GM03348 (cell line): ENCODE measurements around the gene GDF11.

ENCODE experiments used
- DNase-seq: peaks from one replicate; pipeline ENCODE4 v3.0.0; 2012; ENCODE audit warnings: low spot score

The GDF11 gene

DNA sequence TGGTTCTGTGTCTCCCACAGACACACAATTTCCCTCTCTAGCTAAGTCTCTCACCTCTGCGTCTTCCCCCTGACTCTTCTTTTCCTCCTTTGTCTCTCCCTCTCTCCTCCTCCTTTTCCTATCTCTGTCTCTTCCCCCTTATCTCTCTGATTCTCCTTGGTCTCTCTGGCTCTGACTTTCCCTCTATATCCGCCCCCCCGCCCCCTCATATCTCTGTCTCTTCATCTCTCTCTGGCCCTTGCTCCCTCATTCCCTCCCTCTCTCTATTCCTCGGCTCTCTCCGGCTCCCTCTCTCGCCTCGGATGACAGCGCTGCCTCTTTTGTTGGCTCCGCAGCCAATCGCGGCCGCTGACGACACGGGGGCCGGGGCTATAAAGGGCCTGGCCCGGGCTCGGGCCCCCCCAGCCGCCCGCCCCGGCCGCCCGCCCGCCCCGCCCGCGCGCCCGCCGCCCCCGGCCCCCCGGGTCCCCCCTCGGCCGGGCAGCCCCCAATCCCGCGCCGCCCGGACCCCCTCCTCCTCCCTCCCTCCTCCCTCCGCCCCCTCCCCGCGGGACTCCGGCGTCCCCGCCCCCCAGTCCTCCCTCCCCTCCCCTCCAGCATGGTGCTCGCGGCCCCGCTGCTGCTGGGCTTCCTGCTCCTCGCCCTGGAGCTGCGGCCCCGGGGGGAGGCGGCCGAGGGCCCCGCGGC lies at the start of gene GDF11:
Gene GDF11 (plus strand): TSS at position 404 of the 687 bp plus-strand sequence. CDS start 195 bp downstream, at position 599.
- DNase-seq: peak; percentile 95

DNA sequence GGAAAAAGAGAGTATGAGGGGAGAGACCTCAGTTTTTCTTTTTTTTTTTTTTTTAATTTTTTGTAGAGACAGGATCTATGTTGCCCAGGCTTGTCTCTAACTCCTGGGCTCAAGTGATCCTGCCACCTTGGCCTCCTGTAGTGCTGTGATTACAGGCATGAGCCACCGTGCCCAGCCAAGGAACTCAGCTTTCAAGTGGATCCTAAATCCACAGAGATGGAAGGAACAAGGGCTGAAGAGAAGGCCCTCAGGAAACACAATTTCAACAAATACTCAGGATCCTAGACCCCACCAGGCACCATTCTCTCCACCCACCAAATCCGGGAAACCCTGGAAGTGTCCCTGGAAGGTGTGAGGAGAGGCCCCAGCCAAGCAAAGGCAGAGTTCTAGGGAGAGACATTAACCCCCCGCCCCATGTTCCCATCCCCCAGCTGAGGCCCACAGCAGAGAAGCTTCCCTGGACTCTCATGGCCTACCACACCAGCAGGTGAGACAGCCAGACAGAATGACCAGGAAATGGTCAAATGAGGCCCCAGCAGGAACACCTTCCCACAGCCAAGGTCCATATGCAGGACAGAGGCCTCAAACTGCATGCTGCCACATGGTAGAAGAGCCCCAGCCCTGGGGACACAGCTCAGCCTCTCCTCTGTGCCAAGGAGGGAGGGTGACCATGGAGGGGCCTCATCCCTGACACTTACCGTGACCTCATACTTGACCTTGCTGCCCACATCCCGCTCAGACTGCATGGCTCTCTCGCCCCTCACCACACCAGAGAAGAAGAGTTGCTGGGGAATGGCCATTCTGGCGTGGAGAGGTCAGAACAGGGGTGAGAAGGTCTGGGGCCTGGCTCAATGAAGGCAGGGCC lies 49.4 kb upstream of the GDF11 start:
- DNase-seq: no peak

DNA sequence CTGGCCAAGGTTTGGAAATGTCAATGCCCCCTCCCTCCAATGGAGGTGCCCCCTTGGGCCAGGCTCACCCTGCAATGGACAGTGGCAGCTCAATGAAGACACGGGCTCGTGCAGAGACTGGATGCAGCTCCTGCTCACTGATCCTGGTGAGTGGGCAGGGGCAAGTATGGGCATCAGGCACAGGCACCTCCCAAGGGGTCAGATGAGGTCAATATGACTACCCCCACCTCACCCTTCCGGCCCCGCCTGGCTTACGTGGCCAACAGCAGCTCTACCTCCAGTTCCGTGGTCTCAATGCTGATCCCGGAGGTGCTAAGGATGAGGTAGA lies 48.8 kb upstream of the GDF11 start:
- no peak for DNase-seq

DNA sequence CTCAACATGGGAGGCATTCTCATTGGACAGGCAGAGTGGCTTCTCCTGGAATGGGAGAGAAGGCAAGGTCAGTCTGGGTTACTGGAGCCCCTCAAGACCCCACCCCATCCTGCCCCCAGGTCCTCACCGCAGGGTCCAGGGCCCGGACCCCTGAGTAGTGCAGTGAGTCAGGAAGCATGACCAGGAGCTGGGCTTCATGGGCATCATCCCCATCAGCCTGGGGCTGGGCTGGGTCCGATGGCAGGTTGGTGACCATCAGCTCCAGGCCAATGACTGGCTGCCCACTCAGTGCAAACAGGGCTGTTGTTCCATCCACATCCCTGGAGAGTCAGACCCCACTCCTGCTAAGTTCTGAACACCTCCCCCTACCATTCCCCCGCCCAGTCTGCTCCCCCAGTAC lies 48.3 kb upstream of the GDF11 start:
- no peak for DNase-seq

DNA sequence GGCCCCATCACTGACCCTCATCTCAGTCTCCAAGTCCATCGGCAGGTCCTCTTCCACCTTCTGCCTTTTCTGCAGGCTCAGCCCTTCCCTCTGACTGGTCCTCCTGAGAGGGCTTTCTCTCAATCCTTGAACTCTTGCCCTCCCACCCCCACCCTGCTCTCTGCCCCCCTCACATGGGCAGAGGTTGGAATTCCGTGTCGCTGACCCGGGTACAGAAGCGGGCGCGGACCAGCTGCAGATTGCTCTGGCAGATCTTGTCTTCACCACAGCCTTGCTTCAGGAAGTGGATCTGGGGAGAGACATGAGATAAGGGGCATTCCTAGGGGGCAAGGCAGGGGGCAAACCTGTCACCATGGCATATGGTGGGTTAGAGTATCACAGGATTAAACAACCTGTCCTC lies 47.6 kb upstream of the GDF11 start:
- DNase-seq: no peak

DNA sequence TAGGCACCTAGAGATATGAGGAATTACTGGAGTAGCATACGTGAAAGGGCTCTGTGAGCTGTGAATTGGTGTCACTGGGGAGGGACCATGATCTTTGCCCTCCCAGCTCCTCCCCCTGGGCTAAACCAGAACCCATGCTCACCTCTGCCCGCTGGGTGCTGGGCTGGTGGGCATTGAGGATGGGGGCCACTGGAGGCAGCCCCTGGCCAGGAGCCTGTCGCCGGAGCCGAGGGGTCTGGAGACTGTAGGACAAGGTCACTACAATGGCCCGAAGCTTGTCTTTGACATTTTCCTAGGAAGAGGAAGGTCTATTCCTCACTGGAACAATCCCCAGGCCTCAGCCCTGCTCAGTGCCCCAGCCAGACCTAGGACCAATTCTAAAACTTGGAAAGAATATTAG lies 46.8 kb upstream of the GDF11 start:
- DNase-seq: no peak

DNA sequence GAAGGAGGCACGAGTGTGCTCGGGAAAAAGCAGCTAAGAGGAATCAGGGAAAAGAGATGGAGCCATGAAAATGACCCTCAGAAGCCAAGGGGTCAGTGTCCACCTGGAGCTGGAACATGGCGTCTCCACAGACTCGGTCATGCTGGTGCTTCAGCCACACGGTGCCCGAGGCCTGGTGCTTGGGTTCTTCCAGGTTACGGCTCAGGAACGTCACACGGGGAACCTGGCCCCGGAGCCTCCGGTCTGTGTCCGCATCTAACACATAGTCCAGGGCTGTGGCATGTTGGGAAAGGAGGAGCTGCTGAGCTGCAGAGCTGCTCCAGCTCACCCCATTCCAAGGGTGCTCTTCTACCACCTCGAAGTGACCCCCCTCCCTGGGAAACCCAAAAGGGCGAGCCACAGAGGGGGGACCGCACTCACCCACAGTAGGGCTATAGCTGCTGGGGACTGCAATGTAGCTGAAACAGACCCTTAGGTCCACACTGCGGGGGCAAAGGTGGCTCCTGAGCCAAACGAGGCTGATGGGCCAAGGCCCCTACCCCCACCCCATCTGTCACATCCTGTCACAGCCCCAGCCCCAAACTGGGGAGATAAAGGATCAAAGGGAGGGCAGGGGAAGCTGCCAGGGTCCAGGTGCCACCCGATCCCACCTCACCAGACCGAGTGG lies 46.0 kb upstream of the GDF11 start:
- DNase-seq: no peak

DNA sequence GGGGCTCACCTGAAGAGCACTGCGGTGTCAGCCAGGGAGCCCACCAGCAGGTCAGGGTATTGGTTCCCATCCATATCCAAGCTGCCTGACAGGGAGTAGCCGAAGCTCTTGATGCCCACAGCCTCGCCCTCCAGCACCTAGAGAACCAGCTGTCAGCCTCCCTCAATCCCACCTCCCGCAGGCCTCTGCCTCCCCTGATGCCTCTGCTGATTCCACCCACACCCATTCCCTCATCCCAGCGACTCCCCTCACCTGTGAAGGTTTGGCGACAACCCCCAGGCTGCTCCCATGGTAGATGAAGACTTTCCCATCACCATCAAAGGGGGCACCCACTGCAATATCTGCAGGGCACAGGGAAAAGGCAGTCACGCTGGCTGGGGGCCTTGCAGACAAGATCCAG lies 45.2 kb upstream of the GDF11 start:
- no peak for DNase-seq

DNA sequence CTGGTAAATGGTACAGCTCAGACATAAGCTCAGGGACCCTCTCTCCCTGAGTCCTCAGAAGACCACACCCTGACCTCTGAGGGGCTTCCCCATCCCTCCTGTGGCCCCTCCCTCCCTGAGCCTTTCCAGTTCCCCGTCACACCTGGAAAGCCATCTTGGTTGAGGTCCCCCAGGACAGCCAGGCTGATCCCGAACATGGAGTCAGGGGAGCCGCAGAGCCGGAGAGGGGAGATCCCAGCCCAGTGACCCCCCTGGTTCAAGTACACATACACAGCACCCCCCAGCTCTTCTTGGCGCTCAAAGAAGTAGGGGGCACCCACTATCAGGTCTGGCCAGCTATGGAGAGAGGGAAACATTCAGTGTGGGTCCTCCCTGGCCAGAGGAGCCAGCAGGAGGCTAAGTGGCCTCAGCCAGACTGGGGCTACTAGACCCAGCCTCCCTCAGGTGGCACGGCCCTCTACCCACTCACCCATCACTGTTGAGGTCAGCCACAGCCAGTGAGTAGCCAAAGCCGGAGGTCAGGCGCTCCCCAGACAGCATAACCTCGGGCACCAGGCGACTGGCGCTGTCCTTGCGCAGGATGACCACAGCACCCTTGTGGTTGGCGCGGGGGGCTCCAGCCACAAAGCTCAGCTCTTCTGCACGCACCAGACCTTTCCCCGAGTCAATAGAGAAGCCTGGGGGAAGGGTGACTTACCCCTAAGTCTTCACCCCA lies 44.5 kb upstream of the GDF11 start:
- no peak for DNase-seq

DNA sequence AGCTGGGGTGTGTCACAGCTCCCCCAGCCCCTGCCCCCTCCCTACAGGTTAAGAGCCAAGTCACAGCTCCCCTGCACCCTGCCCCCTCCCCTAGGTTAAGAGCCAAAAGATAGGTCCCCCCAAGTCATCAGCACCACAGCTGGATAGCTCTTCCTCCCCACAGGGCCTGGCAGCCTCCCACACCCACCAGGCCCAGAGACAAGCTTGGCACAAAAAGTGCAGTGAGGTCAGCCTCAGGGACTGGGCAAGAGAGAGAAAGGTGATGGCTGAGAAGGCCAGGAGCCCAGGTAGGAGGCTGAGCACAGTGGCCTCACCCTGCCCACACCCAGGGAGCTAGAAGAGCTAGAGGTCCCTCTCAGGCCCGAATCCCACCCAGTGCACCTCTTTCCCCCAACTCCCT lies 44.0 kb upstream of the GDF11 start:
- no peak for DNase-seq

DNA sequence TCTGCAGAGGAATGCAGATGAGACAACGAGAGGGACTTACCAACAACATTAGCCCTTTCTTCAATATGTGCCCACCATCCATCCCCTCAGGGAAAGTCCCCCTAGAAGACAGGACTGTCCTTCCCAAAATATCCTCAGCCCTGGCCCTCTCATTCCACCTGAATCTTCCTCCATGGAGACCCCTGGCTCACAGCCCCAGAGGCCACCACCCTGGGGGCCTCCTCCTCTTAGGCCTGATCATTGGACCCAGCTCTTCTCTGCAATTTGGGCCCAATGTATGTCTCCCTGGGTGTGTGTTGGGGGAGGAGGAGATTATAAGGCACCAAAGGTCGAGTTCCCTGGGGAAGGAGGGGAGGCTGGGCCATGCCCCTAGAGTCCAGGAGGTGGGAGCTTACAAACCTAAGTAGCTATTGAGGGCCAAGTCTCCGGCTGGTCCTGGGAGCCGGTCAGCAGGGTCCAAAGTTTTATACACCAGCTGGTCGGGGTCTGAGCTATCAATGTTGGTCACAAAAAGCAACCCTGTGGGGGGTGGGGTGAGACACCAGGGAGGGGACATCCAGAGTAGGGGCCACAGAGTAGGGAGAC lies 43.4 kb upstream of the GDF11 start:
- no peak for DNase-seq

DNA sequence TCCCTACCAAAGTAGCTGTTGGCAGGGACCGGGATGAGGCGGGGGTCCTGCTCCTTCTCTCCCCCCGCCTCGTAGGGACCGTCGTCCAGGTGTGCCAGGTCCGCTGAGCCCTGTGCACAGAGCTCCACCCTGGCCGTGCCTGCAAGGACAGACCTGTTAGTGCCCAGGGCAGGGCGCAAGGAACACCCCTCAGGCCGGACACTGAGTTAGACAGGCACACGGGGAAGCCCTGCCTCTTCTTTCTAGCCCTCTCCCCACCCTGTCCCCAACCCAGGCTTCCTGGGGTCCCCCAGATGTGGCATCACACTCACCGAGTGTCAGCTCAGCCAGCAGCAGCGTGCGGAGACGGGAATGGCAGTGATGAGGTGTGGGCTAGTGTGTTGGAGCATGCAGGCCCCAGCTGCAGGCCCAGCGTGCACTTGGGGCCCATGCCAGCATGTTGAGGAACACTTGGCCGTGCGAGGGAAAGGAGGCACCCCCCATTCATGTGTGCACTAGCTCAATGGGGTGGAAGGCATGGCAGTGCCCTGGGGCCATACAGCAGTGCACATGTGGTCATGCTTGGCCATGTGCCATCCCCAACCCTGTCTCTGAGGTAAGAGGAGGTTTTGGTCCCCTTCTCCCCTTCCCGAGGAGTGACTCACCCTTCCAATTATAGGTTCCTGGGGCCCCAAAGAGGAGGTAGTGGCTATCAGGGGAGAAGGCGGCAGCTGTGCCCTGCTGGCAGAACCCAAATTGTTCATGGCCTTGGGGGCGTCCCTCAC lies 42.5 kb upstream of the GDF11 start:
- DNase-seq: no peak

DNA sequence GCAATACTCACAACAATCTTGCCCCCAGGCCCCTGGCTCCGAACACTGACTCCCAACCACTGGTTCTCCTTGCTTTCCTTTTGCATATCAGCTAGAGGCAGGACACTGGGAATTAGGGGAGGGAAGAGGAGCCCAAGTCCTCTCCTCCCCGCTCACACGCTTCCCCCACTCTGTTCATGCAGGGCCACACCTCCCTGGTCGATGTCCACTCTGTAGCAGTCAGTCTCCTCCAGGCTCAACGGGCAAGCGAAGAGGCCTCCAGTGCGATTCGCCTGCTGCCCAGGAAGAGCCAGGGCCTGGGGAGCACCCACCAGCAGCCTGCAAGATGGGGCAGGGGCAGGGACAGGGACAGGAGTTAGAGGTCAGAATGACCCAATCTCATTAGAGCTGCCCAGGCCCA lies 40.1 kb upstream of the GDF11 start:
- no peak for DNase-seq

DNA sequence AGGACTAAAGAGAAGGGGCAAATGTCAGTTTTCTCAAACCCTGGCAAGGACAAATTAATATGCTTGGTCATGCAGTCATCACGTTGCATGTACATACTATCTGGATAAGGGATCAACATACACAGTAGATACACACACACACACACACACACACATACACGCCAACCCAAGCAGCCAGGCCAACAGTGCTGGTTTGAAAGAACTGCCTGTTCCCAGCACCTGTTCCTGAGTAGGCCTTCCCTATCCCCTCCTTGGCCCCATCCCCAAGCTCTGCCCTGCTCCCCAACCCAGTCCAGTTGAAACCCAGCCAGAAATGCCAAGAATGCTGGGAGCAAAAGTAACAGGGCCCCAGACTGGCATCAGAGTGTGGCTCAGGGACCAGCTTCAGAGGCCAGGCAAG lies 39.6 kb upstream of the GDF11 start:
- DNase-seq: no peak

DNA sequence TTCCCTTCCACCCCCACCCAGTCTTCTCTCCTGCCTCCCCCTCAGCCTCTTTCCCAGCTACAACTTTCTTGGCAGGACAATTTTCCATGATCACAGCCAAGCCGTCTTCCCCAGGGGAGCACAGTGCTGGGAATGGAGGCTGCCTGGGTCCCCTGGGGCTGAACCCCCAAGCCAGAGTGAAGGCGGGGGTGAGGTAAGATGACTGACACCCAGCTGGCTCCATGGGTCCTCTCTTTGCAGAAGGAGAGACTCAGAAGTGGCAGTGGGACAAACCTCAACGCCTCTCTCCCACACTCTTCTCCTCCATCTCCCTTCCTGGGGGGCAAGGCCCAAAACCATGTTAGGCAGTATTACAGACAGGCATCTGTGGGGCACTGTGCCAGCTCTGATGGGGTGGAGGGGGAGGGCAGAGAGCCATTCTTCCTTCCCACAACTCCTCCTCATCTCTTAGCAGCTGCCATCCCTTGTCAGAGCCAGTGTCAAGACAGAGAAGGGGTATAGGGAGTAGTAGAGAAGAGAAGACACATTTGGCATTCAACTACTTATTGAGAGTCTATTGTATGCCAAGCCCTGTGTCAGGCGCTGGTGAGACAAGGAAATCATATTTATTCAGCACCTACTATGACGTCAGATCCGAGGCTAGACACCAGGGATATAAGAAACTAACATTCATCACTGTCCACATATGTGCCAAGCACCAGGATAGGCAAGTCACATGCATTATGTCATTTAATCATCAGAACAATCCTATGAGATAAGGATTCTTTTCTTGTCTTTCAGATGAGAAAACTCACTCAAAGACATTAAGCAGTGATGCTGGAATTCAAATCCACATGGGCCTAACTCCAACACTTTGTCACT lies 38.8 kb upstream of the GDF11 start:
- DNase-seq: no peak

DNA sequence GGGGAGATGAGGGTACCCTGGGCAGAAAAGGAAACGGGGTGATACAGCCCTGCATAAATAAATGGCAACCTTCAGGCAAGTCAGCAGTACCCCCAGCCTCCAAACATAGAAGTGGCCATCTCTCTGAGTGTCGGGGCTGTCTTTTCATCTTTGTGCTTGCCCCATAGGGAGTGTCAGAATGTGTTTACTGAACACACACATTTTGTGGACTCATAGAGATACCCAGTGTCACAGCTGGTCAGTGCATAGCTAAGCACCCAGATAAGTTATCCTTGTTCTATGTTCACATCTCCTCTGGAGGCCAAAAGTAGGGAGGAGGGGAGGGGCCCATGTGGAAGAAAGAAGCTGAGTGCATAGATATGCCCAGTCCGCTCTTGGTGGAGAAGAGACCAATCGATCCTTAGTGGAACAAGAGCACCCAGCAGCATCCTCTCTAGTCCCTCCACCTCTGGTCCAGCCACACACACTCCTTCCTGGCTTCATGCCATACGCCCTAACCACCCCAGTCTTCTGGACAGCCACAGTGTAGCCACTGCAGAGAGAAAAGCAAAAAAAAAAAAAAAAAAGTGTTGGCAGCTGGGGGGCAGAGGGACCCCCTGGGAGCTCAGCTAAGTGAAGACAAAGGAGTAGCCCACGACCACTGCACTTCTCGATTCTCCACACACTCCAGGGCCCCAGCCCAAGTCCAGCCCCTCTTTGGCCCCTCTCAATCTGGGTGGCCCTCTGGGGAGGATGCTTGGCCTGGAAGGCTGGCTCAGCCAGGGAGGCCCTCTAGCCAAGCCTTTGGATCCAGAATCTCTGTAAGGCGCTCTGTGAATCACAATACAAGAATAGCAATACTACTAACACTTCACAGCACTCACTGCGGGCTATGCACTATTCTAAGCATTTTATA lies 37.9 kb upstream of the GDF11 start:
- no peak for DNase-seq

DNA sequence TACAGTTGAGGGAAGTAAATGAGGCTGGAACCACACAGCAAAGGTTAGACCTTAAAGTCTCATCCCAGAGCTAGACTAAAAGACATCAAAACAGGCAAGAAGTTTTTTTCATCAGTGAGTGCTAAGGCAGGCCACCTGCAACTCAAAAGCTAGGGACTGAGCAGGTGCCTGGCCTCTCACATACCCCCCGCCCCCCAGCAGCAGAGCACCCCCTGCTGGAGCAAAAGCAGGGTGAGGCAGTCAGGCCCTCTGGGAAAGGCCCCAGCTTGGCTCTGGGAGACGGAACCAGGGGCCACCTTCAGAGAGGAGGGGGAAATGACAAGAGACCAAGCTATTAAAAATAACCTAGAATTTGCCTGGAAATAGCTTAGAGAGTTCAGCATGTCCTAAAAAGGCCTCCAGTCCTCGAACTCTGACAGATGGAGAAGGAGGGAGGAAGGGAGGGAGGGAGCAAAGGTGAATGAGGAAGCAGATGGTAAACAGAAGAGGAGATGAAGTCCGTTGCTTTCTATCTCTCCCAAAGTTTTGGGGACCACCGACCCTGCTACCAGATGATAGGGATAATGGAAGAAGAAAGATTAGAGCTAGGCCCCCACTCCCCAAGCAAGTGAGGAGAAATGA lies 37.0 kb upstream of the GDF11 start:
- DNase-seq: no peak

DNA sequence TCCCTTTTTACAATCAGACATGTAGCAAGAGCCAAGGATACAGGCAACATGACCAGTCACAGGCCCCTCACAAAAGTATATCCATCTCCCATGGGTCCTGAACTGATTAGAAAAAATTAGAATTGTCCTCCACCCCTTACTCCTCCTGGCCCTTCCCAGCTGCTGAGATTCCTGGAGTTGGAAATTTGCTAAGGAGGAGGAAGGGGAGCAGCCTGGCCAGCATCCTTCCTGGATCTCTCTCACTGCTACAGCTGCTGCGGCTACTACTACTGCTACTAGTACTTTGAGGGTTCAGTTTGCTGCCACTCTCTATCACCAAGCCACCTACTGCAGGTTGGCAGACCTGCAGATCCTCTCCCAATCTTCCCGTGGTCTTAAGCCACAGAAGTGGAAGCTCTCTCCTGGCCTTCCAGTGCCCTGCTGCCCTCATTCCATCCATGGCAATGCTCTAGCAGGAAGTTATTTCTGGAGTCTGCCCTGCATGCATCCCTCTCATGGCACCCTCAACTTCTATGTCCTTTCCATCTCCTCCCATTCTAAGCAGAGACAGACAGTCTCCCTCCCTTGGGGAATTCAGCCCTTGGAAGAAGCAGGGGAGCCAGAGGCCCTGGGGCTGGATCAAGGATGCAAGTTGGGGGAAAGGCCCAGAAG lies 36.2 kb upstream of the GDF11 start:
- DNase-seq: no peak
